Embryonic facial prominence (tissue), 1 donor: ENCODE results near the gene GALNT13.
"Not testable (repeated sequence)": the region's sequence is repeated elsewhere in the genome, so short reads cannot be mapped to it uniquely, and the experiment has no call there.

ENCODE experiments used
- DNase-seq: peaks from one replicate; pipeline ENCODE4 v3.0.0-alpha.2; 2016; ENCODE audit errors: extremely low spot score

GALNT13 gene

DNA sequence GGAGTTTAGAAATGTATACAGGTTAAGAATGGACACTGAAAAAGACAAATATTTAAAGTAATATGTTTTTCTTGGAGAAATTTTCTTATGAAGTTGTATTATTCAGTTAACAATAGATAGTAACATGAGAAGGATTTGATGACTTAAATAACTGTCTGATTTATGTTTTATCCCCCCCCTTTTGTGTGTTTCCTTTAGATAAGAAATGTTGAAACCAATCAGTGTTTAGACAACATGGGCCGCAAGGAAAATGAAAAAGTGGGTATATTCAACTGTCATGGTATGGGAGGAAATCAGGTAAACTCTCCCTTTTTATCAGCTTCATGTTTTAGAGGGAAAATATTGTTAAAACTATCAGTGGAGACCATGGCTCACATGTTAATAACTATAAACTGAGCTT is 537.1 kb downstream of the GALNT13 start:
- DNase-seq, result no peak

- DNase-seq, result no peak
Observed at GRCh38 chr2:154422251-154422650, 550.5 kb downstream of the GALNT13 start.

DNA sequence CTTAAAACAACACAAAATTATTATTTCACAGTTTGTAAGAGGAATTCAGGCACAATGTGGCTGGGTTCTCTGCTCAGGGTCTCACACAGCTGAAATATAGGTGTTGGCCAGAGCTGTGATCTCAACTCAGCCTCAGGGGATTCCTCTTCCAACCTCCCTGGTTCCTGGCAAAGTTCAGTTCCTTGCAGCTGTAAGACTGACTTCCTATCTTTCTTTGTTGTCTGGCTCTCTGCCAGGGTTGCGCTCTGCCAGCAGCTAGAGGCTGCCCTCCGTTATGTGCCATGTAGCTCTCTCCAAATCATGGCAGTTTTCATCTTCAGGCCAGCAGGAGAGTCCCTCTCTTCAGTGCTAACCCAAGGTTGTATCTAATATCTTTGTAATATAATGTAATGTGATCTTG is 554.3 kb downstream of the GALNT13 start:
- no peak for DNase-seq

DNA sequence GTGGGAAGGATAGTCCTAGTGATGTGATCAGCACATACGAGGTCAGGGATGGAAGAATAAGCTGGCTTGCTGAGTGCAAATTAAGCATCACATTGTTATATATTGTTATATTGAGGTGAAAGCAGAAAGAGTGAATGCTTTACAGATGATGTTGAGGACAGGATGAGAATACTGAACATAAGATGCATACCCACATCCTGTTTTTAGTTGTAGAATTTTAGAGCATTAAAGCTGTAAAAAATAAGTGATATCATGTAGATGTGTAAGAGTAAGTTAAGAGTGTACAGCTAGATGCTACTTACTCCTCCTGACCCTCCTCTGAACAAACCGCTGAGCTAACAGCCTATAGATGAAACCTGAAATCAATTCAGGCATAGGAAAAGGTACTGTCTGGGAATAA is 555.7 kb downstream of the GALNT13 start:
- DNase-seq, result no peak

DNA sequence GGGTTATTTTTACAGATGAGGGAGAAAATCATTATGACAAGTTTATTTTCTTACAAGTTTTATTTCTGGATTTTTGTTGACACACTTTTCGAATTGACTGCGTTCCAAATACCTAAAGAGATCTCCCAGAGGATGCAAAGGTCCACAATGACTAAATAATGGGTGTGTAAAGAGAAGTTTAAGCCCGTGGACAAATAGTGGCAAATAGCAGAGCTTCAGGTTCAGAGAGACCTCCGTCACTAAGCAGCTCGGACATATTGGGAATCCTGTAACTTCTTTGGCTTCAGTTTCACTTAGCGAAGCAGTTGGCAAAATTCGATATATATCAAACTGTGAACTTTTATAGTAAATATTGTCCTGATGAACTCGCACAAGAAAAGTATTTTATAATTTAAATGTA is 556.3 kb downstream of the GALNT13 start:
- no peak for DNase-seq

- DNase-seq, result no peak
Observed at GRCh38 chr2:154433010-154433409, 561.3 kb downstream of the GALNT13 start.

DNA sequence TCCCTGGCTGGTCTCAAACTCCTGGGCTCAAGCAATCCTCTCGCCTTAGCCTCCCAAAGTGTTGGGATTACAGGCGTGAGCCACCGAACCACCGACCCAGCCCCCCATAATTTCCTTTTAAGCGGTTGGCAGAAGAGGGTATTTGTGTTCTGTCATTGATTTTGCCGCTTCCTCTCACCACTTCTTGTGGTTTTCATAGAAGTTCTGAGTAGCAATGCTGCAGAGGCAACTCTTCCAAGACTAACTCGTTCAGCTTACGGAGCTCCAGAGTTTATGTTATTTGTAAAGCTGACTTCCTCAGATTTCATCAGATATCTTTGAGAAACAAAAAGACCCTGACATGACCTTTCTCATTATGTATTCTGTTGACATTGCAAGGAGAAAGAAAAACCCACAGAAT is 565.4 kb downstream of the GALNT13 start:
- DNase-seq, result no peak

- DNase-seq, result no peak
Observed at GRCh38 chr2:154439156-154439555, 567.4 kb downstream of the GALNT13 start.

DNA sequence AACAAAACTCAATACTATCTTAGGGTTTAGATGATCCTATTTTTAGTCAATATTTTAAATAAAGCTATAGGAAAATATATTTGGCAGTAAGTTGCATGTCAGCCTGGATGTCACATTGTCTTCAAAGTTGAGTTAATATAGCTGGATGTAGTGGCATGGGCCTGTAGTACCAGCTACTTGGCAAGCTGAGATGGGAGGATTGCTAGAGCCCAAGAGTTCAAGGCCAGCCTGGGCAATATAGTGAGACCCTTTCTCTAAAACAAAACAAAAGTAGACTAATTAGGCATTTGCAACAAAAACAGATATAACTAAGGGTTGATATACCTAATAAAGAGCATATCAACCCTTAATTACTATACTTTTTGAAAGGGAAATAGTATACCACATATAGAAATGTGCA is 572.2 kb downstream of the GALNT13 start:
- DNase-seq, result no peak

GRCh38 chr2:154446324-154446723 is 574.6 kb downstream of the GALNT13 start:
- DNase-seq, result no peak

- DNase-seq, result no peak
Observed at GRCh38 chr2:154447727-154448418, 576.2 kb downstream of the GALNT13 start.

DNA sequence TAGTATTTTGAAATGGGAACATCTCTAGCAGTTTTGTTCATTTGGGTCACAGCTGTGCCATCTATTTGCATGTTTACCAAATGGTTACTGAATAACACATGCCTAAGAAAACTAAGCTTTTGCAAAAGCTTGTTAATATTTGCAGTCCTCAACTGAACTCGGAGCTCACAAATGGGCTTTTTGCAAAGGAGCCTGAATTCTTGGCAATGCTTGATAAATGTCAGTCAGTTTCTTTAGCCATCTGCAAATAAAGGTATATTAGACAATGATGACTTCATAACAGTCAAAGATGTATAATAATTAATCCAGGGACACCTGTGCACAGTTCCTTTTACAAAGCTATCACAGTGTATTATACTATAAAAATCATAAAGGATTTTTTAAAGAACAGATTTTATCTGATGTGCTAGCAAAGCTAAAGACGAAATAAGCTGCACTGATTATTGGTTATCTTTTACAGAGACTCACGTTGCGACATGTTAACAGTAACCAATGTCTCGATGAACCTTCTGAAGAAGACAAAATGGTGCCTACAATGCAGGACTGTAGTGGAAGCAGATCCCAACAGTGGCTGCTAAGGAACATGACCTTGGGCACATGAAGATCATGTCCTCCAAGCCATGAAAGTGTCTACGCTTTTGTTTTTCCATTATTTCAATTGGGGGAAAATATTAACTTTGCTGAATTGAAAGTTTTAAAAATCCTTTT is 578.4 kb downstream of the GALNT13 start:
- DNase-seq, result no peak

DNA sequence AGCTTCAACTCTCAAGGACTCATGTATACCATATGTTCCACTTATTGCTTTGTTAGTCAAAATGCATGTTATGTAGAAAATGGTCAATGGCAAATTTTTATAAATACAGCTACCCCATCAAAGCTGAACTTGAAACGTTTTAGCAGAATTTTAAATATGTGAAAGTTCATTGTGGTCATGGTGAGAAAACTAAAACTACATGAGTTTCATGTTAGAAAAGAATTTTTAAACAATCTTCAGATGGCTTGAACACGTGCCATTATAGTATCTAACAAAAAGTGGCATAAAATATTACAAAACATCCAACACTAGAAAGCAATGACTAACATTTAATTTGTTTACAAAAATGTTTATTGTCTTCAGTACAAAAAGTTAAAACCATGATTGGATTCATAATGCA is 580.7 kb downstream of the GALNT13 start:
- DNase-seq, result no peak

GRCh38 chr2:154452906-154453493 is 581.3 kb downstream of the GALNT13 start:
- DNase-seq, result no peak

GRCh38 chr2:154455166-154455565 is 583.4 kb downstream of the GALNT13 start:
- DNase-seq, result no peak

GRCh38 chr2:154455866-154456265 is 584.1 kb downstream of the GALNT13 start:
- no peak for DNase-seq

GRCh38 chr2:154457286-154457685 is 585.6 kb downstream of the GALNT13 start:
- no peak for DNase-seq

GRCh38 chr2:154459286-154459685 is 587.6 kb downstream of the GALNT13 start:
- no peak for DNase-seq

- DNase-seq, result no peak
Observed at GRCh38 chr2:154462634-154463033, 590.9 kb downstream of the GALNT13 start.

GRCh38 chr2:154466226-154466625 is 594.5 kb downstream of the GALNT13 start:
- no peak for DNase-seq

GRCh38 chr2:154470376-154470775 is 598.7 kb downstream of the GALNT13 start:
- DNase-seq, result no peak

DNA sequence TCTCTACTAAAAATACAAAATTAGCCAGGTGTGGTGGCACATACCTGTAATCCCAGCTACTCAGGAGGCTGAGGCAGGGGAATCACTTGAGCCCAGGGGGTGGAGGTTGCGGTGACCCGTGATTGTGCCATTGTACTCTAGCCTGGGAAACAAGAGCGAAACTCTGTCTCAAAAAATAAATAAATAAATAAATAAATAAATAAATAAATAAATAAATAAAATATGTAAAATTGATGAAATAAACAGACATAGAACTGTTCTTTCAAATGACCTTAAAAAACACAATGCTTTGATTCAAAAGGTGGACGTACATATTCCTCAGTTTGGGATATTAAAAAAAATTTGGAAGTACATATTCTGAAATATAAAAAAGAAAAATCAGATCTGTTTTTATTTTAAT is 599.8 kb downstream of the GALNT13 start:
- DNase-seq, result not testable (repeated sequence)

GRCh38 chr2:154477319-154477718 is 605.6 kb downstream of the GALNT13 start:
- no peak for DNase-seq
